ENCODE measurements around the gene TACR1. TPM values are rescaled to one million over a fixed set of nuclear protein-coding genes. Genes with fewer than 3 reads are reported as not detected.

Gene TACR1
- total RNA-seq, 1 donor from 2014 or later = not detected

DNA sequence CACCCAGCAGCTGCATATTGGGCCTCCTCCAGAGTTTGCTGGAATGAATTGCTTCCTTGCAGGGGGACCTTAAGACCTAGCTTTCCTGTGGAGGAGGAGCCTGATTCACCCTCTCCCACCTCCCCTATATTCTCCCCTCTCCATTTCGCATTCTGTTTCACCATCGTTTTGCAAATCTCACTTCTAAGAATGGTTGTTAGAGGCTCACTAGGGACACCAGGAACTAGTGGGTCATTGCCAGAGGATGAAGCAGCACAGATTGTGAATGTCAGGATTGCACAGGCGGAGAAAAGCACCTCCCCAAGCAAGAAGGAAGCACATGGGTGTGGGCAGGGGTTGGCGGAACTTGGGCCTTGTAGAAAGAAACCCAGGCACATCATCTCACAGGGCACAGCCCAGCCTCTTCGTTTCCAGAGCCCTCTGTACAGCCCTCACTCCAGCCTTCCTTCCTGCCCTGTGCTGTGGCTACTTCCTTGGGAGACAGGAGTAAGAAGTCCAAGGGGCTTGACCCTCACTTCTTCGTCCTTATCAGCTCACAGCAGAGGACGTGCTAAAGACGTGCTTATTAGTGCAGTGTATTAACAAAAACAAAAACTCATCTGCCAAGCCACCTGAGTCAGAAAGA, 63.4 kb downstream of the TACR1 start:
- no peaks in the 10 kb centered on the region for H3K27me3 Mint-ChIP-seq
- ChIA-PET CTCF (no interaction called here), POLR2A (no interaction called here)
- H3K4me3 Mint-ChIP-seq = no peak overlapping the region
- intact Hi-C loops (cut with micrococcal nuclease) = no loop called here
- ATAC-seq (ENCODE audit: low read depth) (no peak), DNase-seq (no peak)
- no peaks in the 10 kb centered on the region for H3K4me1 Mint-ChIP-seq
- no peaks in the 10 kb centered on the region for H3K36me3 Mint-ChIP-seq (ENCODE audit: low read depth)
- TF ChIP-seq, protein P1, sequence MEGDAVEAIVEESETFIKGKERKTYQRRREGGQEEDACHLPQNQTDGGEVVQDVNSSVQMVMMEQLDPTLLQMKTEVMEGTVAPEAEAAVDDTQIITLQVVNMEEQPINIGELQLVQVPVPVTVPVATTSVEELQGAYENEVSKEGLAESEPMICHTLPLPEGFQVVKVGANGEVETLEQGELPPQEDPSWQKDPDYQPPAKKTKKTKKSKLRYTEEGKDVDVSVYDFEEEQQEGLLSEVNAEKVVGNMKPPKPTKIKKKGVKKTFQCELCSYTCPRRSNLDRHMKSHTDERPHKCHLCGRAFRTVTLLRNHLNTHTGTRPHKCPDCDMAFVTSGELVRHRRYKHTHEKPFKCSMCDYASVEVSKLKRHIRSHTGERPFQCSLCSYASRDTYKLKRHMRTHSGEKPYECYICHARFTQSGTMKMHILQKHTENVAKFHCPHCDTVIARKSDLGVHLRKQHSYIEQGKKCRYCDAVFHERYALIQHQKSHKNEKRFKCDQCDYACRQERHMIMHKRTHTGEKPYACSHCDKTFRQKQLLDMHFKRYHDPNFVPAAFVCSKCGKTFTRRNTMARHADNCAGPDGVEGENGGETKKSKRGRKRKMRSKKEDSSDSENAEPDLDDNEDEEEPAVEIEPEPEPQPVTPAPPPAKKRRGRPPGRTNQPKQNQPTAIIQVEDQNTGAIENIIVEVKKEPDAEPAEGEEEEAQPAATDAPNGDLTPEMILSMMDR (IDR thresholded peaks at IDR 0.05) = no peak
- no peaks in the 10 kb centered on the region for H3K9me3 Mint-ChIP-seq
- H3K27ac Mint-ChIP-seq = no peak overlapping the region

- intact Hi-C loops (cut with micrococcal nuclease) = no loop called here
- H3K27ac Mint-ChIP-seq = no peak overlapping the region
- ChIA-PET POLR2A (no interaction called here), CTCF (no interaction called here)
- H3K4me1 Mint-ChIP-seq = no peaks in the 10 kb centered on the region
- H3K4me3 Mint-ChIP-seq = no peak overlapping the region
- no peak for ATAC-seq (ENCODE audit: low read depth)
- no peak for DNase-seq
- TF ChIP-seq, protein P1 (IDR thresholded peaks at IDR 0.05) = no peak
- H3K36me3 Mint-ChIP-seq (ENCODE audit: low read depth) = no peaks in the 10 kb centered on the region
- H3K9me3 Mint-ChIP-seq = no peaks in the 10 kb centered on the region
- H3K27me3 Mint-ChIP-seq = no peaks in the 10 kb centered on the region
These were observed 64.5 kb downstream of the TACR1 start for GRCh38 chr2:75134860-75135259.

GRCh38 chr2:75133621-75134570, 65.4 kb downstream of the TACR1 start:
- H3K36me3 Mint-ChIP-seq (ENCODE audit: low read depth) = no peaks in the 10 kb centered on the region
- no peaks in the 10 kb centered on the region for H3K27me3 Mint-ChIP-seq
- intact Hi-C loops (cut with micrococcal nuclease) = no loop called here
- DNase-seq = no peak
- ChIA-PET CTCF (no interaction called here), POLR2A (no interaction called here)
- no peak overlapping the region for H3K4me3 Mint-ChIP-seq
- TF ChIP-seq, protein P1 (IDR thresholded peaks at IDR 0.05) = no peak
- H3K27ac Mint-ChIP-seq = no peak overlapping the region
- ATAC-seq (ENCODE audit: low read depth) = no peak
- H3K4me1 Mint-ChIP-seq = no peaks in the 10 kb centered on the region
- no peaks in the 10 kb centered on the region for H3K9me3 Mint-ChIP-seq

DNA sequence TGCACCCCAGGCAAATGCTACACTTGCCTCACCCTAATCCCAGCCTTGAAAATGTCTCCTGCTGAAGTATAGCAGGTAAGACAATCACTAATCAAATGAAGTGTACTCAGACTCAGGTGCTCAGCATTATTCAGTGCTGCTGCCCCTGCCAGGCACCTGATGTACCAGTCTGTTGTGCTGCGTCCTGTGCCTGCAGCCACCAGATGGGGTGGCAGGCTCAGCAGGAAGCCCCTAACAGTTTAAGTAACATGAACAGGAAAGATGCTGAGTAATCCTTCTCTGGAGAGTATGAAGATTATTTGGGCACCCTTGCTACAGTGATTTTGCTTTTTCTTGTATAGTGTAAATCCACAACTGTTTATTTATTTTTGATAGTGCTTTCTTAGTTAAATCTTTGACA, 69.1 kb downstream of the TACR1 start:
- Mint-ChIP-seq H3K27me3 (no peaks in the 10 kb centered on the region), H3K4me3 (no peak overlapping the region), H3K4me1 (no peaks in the 10 kb centered on the region), H3K27ac (no peak overlapping the region), H3K9me3 (no peaks in the 10 kb centered on the region), H3K36me3 (ENCODE audit: low read depth) (no peaks in the 10 kb centered on the region)
- intact Hi-C loops (cut with micrococcal nuclease) = no loop called here
- POLR2A ChIA-PET = no interaction called here
- CTCF ChIA-PET = no interaction called here
- DNase-seq (no peak), ATAC-seq (ENCODE audit: low read depth) (no peak)
- TF ChIP-seq, protein P1 (IDR thresholded peaks at IDR 0.05) = no peak

DNA sequence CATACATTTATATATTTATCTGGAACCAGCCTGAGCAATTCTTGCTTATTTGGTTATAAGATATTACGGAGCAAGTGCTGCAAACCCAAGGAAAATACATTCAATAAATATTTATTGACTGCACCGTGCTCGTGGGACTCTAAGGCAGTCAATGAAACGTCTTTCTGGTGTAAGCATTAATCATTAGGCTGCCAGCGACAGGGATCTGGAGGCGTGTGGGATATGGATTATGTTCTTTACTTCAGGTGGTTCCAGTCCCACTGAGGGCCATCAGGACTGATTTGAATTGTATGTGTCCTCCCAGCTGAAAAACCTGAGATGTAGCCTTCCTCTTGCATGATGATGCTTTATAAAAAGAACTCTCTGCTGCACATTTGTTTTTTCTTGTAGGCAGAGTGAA, 75.4 kb downstream of the TACR1 start:
- Mint-ChIP-seq H3K27ac (no peak overlapping the region), H3K4me3 (no peak overlapping the region), H3K27me3 (no peaks in the 10 kb centered on the region), H3K36me3 (ENCODE audit: low read depth) (no peaks in the 10 kb centered on the region), H3K4me1 (no peaks in the 10 kb centered on the region), H3K9me3 (no peaks in the 10 kb centered on the region)
- intact Hi-C loops (cut with micrococcal nuclease) = no loop called here
- DNase-seq = no peak
- ATAC-seq (ENCODE audit: low read depth) = no peak
- ChIA-PET POLR2A (no interaction called here), CTCF (no interaction called here)
- TF ChIP-seq, protein P1 (IDR thresholded peaks at IDR 0.05) = no peak

Measured in activated B cell treated with CpG ODN at 0.5 μM for 24 hours (primary cell).